AG09319 (cell line): ENCODE data around the gene F13A1.

ENCODE experiments used
- DNase-seq: peaks from one replicate; pipeline ENCODE4 v3.0.0-alpha.2; 2010; ENCODE audit warnings: low read depth; ENCODE audit errors: extremely low read depth
- TF ChIP-seq, protein P1 (sequence below): IDR thresholded peaks from 2 replicates; pipeline ENCODE4 v1.5.1; 2011; ENCODE audit warnings: low read depth, mild to moderate bottlenecking, inconsistent platforms, low read length, moderate library complexity

Gene F13A1

DNA sequence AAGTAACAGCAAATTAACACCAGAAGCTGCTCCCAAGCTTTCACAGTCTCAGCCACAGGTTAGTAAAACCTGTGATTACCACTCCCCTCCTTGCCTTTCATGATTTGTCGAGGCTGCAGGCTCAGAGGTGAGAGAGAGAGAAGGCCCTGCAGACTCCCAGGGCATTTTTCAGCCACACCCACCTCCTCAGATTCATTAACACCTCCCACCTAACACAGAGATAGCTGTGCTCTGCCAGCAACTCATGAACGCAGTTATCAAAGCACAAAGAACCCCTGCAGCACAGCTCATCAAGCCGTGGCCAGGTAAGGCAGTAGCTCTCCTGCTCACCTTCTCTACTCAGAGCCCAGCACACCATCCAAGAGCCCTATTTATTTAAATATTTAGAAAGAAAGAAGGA, 27.1 kb downstream of the F13A1 start:
- TF ChIP-seq, protein P1, sequence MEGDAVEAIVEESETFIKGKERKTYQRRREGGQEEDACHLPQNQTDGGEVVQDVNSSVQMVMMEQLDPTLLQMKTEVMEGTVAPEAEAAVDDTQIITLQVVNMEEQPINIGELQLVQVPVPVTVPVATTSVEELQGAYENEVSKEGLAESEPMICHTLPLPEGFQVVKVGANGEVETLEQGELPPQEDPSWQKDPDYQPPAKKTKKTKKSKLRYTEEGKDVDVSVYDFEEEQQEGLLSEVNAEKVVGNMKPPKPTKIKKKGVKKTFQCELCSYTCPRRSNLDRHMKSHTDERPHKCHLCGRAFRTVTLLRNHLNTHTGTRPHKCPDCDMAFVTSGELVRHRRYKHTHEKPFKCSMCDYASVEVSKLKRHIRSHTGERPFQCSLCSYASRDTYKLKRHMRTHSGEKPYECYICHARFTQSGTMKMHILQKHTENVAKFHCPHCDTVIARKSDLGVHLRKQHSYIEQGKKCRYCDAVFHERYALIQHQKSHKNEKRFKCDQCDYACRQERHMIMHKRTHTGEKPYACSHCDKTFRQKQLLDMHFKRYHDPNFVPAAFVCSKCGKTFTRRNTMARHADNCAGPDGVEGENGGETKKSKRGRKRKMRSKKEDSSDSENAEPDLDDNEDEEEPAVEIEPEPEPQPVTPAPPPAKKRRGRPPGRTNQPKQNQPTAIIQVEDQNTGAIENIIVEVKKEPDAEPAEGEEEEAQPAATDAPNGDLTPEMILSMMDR = no peak
- DNase-seq = no peak

DNA sequence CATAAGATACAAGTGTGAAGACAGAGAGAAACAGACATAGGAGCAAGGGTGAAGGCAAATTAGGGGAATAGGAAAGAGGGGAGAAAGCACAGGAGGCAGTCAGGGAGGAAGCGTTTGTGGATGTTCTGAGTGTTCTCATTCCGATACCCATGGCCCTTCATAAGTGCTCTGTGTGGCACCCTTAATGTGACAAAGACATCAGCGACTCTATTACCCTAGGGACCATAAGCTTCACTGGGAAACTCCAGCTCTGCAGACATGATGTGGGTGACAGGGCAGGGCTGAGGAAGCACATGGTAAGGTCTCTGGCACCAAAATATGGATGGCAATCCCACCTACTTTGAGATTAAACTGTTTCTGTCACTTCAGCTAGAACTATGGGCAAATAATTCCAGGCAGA, 33.0 kb downstream of the F13A1 start:
- DNase-seq = no peak
- TF ChIP-seq, protein P1 = no peak

DNA sequence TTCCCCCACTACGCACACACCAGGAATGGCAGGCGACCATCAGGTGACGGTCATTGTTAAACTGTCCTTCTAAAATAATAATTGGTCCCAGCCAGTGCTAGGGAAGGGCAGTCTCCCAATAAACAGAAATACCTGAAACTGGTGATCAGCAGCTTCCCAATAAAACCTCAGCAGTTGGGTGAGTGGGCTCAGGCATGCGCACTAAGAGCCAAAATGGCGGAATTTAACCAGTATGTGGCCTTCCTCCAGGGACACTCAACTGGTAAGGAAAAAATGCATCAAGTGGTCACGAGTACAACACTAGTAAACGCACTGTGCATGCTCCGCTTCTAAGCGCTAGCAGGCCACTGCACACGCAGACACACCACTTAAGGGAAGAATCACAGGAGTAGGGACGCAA, 34.8 kb downstream of the F13A1 start:
- DNase-seq = no peak
- TF ChIP-seq, protein P1 = no peak

DNA sequence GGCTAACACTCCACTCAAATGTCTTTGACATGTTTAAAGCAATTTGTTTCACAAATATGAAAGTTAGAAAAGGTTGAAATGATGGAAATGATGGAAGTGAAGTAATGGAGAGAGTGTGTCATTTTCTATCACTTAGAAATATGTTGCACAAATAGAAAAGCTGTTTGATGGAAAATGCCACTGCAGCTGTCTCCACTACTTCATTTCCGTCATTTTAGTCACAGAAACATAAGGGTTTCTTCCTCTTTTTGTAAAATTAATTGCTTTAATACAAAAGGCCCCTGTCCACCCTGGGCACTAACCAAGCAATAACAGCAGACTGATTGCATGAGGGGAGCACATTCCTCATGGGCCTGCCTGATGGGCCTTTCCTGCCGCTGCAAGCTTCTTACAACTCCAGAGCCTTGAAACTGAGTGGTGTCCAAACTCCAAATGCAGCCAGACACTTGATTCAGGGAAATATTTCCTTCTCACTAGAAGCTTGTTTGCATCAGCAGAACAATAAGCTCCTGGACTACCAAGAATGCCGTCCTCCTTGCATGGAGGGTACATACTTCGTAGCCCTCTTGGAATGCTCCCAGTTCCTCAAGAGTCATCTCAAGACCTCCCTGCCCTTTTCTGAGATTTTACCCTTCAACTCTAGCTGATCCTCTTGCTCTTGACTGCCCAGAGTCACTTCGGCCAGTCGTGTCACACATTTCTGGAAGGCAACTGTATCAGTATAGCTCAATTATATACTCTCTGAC, 36.1 kb downstream of the F13A1 start:
- no peak for DNase-seq

DNA sequence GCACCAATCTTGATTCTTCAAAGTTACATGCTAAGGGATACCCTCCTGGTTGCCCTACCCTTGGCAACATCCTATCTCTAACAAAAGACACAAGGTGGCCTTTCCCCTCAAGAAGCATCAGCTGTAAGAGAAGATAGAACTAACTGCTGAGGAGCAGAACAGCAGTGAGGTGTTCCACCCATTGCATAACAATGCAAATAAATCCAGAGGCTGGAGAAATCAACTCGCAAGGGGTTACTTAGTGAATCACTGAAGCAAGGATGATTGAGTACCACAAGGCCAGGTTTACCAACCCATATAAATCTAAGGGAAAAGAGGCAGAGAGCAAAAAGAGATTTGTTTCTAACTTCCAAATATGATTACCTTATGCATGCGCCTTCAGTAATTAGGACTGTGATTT, 36.7 kb downstream of the F13A1 start:
- no peak for DNase-seq
- TF ChIP-seq, protein P1 = no peak

More for the DNA sequence above, 36.1 kb downstream of the F13A1 start:
- TF ChIP-seq, protein P1 = no peak

DNA sequence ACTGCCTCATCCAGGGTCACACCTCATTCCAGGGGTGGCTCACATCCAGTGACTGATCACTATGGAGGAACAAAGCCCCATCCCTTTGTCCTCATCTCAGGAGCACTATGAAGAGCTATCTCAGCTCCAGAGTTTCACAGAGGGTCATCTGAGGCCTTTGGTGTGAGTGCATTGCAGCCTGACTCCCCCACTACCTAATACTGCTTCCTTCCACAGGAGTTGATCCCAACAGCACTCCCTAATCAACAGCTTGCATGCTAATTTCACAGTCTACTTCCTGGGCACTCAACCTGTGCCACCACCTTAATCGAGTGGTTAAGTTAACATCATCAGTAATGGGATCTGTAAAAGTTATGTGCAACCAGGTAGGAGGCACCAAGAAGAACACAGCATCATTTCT, 37.7 kb downstream of the F13A1 start:
- DNase-seq = no peak
- TF ChIP-seq, protein P1 = no peak

DNA sequence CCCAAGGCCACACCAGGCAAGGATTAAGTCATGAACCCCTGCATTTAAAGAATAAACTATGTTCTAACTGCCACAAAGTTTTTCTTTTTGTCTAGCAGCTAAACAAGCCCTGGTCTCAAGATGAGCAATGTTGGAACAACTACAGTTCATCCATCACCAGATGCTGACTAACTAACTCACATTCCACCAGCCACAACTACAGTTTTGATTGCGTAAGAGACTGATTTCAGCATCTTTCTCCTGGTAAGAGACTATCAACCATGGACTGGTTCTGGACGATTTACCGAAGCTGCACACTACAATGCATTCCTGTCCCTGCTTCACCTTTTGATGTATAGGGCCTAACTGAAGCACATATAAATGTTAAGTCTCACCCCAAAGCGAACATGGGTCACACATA, 43.0 kb downstream of the F13A1 start:
- DNase-seq = no peak

More for the DNA sequence above, 43.0 kb downstream of the F13A1 start:
- TF ChIP-seq, protein P1 = no peak
